ENCODE results near the gene SLC46A2.

Gene SLC46A2, protein sequence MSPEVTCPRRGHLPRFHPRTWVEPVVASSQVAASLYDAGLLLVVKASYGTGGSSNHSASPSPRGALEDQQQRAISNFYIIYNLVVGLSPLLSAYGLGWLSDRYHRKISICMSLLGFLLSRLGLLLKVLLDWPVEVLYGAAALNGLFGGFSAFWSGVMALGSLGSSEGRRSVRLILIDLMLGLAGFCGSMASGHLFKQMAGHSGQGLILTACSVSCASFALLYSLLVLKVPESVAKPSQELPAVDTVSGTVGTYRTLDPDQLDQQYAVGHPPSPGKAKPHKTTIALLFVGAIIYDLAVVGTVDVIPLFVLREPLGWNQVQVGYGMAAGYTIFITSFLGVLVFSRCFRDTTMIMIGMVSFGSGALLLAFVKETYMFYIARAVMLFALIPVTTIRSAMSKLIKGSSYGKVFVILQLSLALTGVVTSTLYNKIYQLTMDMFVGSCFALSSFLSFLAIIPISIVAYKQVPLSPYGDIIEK

GRCh38 chr9:112890106-112891081, at the start of gene SLC46A2:
Gene SLC46A2 (minus strand): TSS chr9:112890876. CDS start chr9:112890681, 195 bp downstream.
- no peaks in the 10 kb centered on the region for H3K36me3 ChIP-seq
- H3K9me3 ChIP-seq (ENCODE audit: severe bottlenecking): no peaks in the 10 kb centered on the region
- no peaks in the 10 kb centered on the region for H3K27me3 ChIP-seq (ENCODE audit: insufficient read depth, low read depth, severe bottlenecking)
- no peak within 1 kb of the TSS for H3K27ac ChIP-seq
- DNase-seq: no peak
- TF ChIP-seq, protein P1, sequence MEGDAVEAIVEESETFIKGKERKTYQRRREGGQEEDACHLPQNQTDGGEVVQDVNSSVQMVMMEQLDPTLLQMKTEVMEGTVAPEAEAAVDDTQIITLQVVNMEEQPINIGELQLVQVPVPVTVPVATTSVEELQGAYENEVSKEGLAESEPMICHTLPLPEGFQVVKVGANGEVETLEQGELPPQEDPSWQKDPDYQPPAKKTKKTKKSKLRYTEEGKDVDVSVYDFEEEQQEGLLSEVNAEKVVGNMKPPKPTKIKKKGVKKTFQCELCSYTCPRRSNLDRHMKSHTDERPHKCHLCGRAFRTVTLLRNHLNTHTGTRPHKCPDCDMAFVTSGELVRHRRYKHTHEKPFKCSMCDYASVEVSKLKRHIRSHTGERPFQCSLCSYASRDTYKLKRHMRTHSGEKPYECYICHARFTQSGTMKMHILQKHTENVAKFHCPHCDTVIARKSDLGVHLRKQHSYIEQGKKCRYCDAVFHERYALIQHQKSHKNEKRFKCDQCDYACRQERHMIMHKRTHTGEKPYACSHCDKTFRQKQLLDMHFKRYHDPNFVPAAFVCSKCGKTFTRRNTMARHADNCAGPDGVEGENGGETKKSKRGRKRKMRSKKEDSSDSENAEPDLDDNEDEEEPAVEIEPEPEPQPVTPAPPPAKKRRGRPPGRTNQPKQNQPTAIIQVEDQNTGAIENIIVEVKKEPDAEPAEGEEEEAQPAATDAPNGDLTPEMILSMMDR (IDR thresholded peaks at IDR 0.05; ENCODE audit: low read depth, low read length): no peak
- H3K4me3 ChIP-seq (ENCODE audit: low read depth, low read length): no peak within 1 kb of the TSS

- TF ChIP-seq, protein P1 (IDR thresholded peaks at IDR 0.05; ENCODE audit: low read depth, low read length): no peak
- no peak for DNase-seq
- Histone ChIP-seq H3K27ac (no peak overlapping the region), H3K9me3 (ENCODE audit: severe bottlenecking) (peaks cover 5% of the 10 kb centered on the region), H3K4me3 (ENCODE audit: low read depth, low read length) (no peak overlapping the region), H3K36me3 (no peaks in the 10 kb centered on the region), H3K27me3 (ENCODE audit: insufficient read depth, low read depth, severe bottlenecking) (peaks cover 78% of the 10 kb centered on the region)
These were observed 48.7 kb upstream of the SLC46A2 start for GRCh38 chr9:112939418-112939817.

DNA sequence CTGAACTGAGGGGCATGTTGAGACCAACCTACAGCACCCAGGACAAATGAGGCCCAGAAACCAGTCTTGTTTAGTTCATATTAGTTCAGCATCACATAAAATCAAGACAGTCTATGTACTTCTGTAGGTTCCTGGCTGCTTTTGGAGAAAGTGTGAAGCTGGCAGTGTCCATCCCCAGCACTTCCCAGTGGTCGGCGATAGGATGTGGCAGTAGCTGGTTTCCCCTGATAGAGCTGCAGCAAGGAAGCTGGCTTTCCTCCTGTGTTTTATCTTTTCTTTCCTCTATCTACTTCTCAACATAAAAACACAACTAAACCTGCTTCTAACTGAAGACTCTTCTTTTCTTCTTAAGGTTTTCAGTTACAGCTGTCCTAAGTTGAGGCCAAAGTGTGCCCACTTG, 43.0 kb upstream of the SLC46A2 start:
- Histone ChIP-seq H3K9me3 (ENCODE audit: severe bottlenecking) (peaks cover 5% of the 10 kb centered on the region), H3K27ac (no peak overlapping the region), H3K36me3 (no peaks in the 10 kb centered on the region), H3K4me3 (ENCODE audit: low read depth, low read length) (no peak overlapping the region), H3K27me3 (ENCODE audit: insufficient read depth, low read depth, severe bottlenecking) (peaks cover 67% of the 10 kb centered on the region)
- TF ChIP-seq, protein P1 (IDR thresholded peaks at IDR 0.05; ENCODE audit: low read depth, low read length): no peak
- DNase-seq: no peak

- peaks cover 3% of the 10 kb centered on the region for H3K27me3 ChIP-seq (ENCODE audit: insufficient read depth, low read depth, severe bottlenecking)
- TF ChIP-seq, protein P1 (IDR thresholded peaks at IDR 0.05; ENCODE audit: low read depth, low read length): peak; percentile 70
- no peaks in the 10 kb centered on the region for H3K9me3 ChIP-seq (ENCODE audit: severe bottlenecking)
- peak; percentile 45 for DNase-seq
- no peaks in the 10 kb centered on the region for H3K36me3 ChIP-seq
- H3K27ac ChIP-seq: no peak overlapping the region
- H3K4me3 ChIP-seq (ENCODE audit: low read depth, low read length): no peak overlapping the region
These were observed 34.5 kb upstream of the SLC46A2 start for GRCh38 chr9:112925058-112925641.

DNA sequence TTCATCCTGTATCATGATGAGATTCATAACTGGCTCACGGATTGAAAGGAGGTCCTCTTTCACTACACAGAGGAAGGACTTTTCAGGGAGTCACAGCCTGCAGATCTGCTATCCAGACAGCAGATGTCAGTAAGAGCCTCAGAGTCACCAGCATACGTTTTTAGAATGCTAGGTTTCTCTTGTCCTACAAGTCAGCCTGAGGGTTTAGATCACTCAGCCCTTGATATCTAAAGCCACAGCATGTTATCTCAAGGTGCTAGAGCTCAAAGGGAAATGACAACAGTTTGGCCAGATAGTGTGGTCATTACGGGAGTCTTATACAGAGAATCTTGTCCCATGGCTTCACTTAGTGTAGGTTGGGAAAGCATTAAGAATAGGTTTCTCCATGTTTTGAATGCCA, 30.9 kb upstream of the SLC46A2 start:
- Histone ChIP-seq H3K9me3 (ENCODE audit: severe bottlenecking) (no peaks in the 10 kb centered on the region), H3K4me3 (ENCODE audit: low read depth, low read length) (no peak overlapping the region), H3K27ac (no peak overlapping the region), H3K27me3 (ENCODE audit: insufficient read depth, low read depth, severe bottlenecking) (peaks cover 3% of the 10 kb centered on the region), H3K36me3 (no peaks in the 10 kb centered on the region)
- TF ChIP-seq, protein P1 (IDR thresholded peaks at IDR 0.05; ENCODE audit: low read depth, low read length): peak; percentile 85
- peak; percentile 48 for DNase-seq

Measured in WERI-Rb-1 (cell line).